Pancreas (tissue), 10 donors: ENCODE results near the gene PSMD13. TPM values are rescaled to one million over a fixed set of nuclear protein-coding genes. Genes with fewer than 3 reads are reported as not detected.
A peak's percentile ranks its signal among the peaks of the same experiment; 100 is the strongest.

Source experiments
- ATAC-seq, 4 donors: fragments of 200-7000 bp; cut with Tn5 transposase; one replicate each; pipeline versions ENCODE4 v1.8.0 to v1.9.1; 2020; ENCODE audit warnings: mild to moderate bottlenecking in 4 of 4, moderate library complexity in 4 of 4
- DNase-seq, 6 donors: peaks; one replicate each; pipeline ENCODE4 v3.0.0-alpha.2; 2020
- FAIRE-seq: peaks from 2 replicates; lab custom pipeline; 2012; peaks lifted over from hg19 to GRCh38; lab: Jason Lieb, UNC
- H3K27ac ChIP-seq, 4 donors: fragments of 200-600 bp; sonication (generic); 1 replicate in 3 of 4; 2 replicates in 1 of 4; pipeline versions ENCODE4 v1.5.0 to v1.8.0; 2020
- H3K27me3 ChIP-seq, 4 donors: fragments of 200-600 bp; one replicate each; pipeline ENCODE4 v1.8.0; 2021
- H3K36me3 ChIP-seq, 3 donors: fragments of 200-600 bp; sonication (generic) in 1 of 3; one replicate each; pipeline versions ENCODE4 v1.5.0 to v1.8.0; 2020 to 2021
- H3K4me1 ChIP-seq, 3 donors: fragments of 200-600 bp; one replicate each; pipeline ENCODE4 v1.8.0; 2021
- H3K4me3 ChIP-seq, 4 donors: fragments of 200-600 bp; sonication (generic) in 2 of 4; one replicate each; pipeline versions ENCODE4 v1.5.0 to v1.8.0; 2020 to 2021
- H3K9me3 ChIP-seq, 4 donors: fragments of 200-600 bp; one replicate each; pipeline ENCODE4 v1.8.0; 2021
- WGBS, 2 donors: extraction: QIAGEN DNeasy Blood & Tissue Kit; methylation state at CpG; one replicate each; pipeline ENCODE4 v1.1.7; 2013; 5-methylcytosine and 5-hydroxymethylcytosine counted together
- intact Hi-C, 3 donors: fragments of 100-400 bp; cut with DNase I; formaldehyde crosslinking; loops; one replicate each; pipeline versions ENCODE4 v1.11.1 to v1.14.2; 2022
- polyA plus RNA-seq, 2 donors: library from polyadenylated mRNA; stranded (reverse); fragments of 200-250 nt; gene quantifications; one replicate each; pipeline ENCODE4 v1.2.3, GENCODE V29; 2013
- total RNA-seq, 6 donors: library from RNA; stranded (reverse); fragmentation: NEBNext Ultra II Directional in 4 of 6; extraction: Animal tissue kit (Norgen Biotek cat#: 25700) in 4 of 6; gene quantifications; one replicate each; pipeline versions ENCODE4 v1.2.1 to v1.2.4, GENCODE V29; 2021 to 2023
- TF ChIP-seq, protein P1 (sequence below), 4 donors: fragments of 200-600 bp; sonication (generic) in 3 of 4; IDR thresholded peaks; one replicate each; pipeline versions ENCODE4 v1.5.0 to v1.8.0; 2021; ENCODE audit warnings: antibody characterized with exemption in 4 of 4
- donor health status: healthy with polysubstance abuse.
- donor health status: DM: no; HTN: no; CAD: no; lungs with moderate emphysema.
- donor health status: DM: no; HTN: no; CAD: no.
- donor health status: control.
- donor health status: control.
- donor health status: Bipolar disorder and iron deficiency.
- donor health status: DM: yes; HTN: yes; CAD: no.
- donor health status: DM: no; HTN: no; CAD: no.
- donor health status: DM: no; HTN: no; CAD: no.
- donor health status: DM: yes; HTN: yes; CAD: no.

Gene PSMD13
- total and polyA plus RNA-seq, 8 donors = 35.5 to 118 (median 47.0) TPM

DNA sequence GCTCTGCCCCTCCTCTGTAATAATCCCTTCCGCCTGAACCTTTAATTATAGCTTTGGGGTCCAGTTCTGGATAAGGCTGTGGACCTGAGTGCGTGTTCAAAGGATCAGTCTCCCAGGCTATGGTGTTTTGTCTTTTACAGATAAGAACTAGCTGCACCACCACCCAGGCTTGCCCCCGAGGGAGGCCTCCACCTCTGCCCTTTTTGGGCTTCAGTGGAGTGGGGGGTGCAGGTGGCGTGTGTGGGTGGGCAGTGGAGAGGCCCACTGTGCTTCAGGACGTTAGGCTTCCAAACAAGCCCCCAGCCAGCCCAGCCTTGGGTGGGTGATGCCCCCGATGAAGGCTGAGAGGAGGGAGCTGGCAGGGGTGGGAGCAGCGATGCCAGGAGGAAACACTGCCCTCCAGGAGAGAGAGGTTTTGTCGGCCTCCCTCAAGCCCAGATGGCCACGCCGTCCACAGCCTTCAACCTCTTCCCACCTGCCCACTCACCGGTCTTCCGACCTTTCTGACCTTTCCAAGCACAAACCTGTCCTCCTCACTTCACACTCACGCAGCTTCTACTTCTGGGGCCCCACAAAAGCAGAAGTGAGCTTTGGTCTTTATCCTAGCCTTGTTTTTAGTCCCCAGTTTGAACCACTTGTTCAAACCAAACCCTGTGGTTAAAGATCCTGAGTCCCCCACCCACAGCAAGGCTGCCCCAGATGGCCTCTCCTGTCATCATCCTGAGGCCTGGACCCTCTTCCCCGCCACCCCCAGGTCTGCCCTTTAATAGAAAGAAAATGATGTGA, 20.4 kb downstream of the PSMD13 start:
- H3K36me3 ChIP-seq = peaks cover 0 to 7% (median 0%) of the 10 kb centered on the region in 3 donors
- ATAC-seq = no peak
- no peak overlapping the region for H3K27ac ChIP-seq
- H3K9me3 ChIP-seq = no peaks in the 10 kb centered on the region
- TF ChIP-seq, protein P1, sequence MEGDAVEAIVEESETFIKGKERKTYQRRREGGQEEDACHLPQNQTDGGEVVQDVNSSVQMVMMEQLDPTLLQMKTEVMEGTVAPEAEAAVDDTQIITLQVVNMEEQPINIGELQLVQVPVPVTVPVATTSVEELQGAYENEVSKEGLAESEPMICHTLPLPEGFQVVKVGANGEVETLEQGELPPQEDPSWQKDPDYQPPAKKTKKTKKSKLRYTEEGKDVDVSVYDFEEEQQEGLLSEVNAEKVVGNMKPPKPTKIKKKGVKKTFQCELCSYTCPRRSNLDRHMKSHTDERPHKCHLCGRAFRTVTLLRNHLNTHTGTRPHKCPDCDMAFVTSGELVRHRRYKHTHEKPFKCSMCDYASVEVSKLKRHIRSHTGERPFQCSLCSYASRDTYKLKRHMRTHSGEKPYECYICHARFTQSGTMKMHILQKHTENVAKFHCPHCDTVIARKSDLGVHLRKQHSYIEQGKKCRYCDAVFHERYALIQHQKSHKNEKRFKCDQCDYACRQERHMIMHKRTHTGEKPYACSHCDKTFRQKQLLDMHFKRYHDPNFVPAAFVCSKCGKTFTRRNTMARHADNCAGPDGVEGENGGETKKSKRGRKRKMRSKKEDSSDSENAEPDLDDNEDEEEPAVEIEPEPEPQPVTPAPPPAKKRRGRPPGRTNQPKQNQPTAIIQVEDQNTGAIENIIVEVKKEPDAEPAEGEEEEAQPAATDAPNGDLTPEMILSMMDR (IDR thresholded peaks at IDR 0.05) = no peak
- no peaks in the 10 kb centered on the region for H3K4me1 ChIP-seq
- H3K27me3 ChIP-seq = no peaks in the 10 kb centered on the region
- H3K4me3 ChIP-seq = no peak overlapping the region
- 70 to 73% methylated on average over 14 of the region's 14 CpGs for WGBS, 2 donors
- DNase-seq = no peak
- intact Hi-C loops = no loop called here
- FAIRE-seq = no peak

DNA sequence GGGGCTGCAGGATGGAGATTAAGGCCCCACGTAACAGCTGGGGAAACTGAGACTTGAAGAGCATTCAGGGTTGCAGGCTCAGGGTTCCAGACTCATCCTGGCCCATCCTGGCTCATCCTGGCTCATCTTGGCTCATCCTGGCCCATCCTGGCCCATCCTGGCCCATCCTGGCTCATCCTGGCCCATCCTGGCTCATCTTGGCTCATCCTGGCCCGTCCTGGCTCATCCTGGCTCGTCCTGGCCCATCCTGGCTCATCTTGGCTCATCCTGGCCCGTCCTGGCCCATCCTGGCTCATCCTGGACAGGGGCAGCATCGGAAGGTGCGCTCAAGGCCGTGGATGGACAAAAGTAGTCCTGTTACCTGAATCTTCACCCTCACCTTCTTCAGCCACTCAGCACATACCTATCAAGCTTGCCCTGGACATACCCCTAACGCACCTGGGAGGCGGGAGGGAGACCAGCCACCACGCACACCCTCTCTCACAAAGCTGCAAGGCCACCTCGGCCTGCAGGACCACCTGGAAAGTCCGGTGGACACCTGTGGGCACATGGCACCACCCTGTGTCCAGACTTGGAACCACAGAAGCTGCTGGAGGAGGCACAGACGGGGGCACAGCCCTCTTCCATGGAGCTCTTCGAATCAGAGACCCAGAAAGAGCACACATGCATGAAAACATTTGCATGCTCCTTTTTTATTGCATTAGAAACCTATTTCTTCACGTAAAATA, 21.2 kb downstream of the PSMD13 start:
- no peak for FAIRE-seq
- H3K4me1 ChIP-seq = no peaks in the 10 kb centered on the region
- H3K4me3 ChIP-seq = no peak overlapping the region
- H3K27ac ChIP-seq = no peak overlapping the region
- peak in 2 of 4 donors; percentile 27 to 40 for ATAC-seq
- no peaks in the 10 kb centered on the region for H3K36me3 ChIP-seq
- TF ChIP-seq, protein P1 (IDR thresholded peaks at IDR 0.05) = no peak
- intact Hi-C loops = no loop called here
- no peaks in the 10 kb centered on the region for H3K27me3 ChIP-seq
- 43 to 56% methylated on average over 15 of the region's 15 CpGs for WGBS, 2 donors
- no peaks in the 10 kb centered on the region for H3K9me3 ChIP-seq
- DNase-seq = no peak

DNA sequence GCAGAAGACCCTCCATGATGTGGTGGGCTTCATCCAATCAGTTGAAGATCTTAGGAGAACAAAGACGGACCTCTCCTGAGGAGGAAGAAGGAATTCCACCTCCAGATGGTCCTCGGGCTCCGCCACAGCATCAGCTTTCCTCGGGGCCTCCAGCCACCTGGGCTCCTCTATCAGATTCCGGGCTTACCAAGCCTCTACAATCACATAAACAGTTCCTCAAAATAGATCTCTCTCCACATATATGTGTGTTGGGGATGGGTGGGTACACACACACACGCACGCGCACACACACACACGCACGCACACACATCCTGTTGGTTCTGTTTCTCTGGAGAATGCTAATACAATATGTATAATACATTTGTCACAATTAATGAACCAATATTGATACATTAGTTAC, 22.6 kb downstream of the PSMD13 start:
- Histone ChIP-seq H3K4me1 (no peaks in the 10 kb centered on the region), H3K9me3 (no peaks in the 10 kb centered on the region), H3K36me3 (no peaks in the 10 kb centered on the region), H3K27ac (no peak overlapping the region), H3K27me3 (no peaks in the 10 kb centered on the region), H3K4me3 (no peak overlapping the region)
- FAIRE-seq = no peak
- TF ChIP-seq, protein P1 (IDR thresholded peaks at IDR 0.05) = no peak
- ATAC-seq = no peak
- intact Hi-C loops = no loop called here
- WGBS, 2 donors = 70 to 71% methylated on average over 10 of the region's 10 CpGs
- no peak for DNase-seq

DNA sequence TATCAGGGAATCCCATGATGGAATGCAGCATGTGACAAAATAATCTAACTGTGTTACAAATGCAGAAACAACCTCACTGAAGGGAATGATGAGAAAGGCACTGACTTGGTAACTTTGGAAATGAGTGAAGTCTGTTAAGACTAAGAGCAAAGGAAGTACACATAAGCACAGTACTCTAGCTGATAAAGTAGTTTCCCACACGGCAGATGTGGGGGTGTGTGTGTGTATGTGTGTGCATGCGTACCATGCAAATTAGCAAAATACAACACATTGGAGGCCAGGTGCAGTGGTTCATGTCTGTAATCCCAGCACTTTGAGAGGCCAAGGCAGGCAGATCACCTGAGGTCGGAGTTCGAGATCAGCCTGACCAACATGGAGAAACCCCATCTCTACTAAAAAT, 24.8 kb downstream of the PSMD13 start:
- FAIRE-seq = no peak

More for the DNA sequence above, 24.8 kb downstream of the PSMD13 start:
- Histone ChIP-seq H3K9me3 (no peaks in the 10 kb centered on the region), H3K27ac (no peak overlapping the region), H3K4me1 (no peaks in the 10 kb centered on the region), H3K36me3 (no peaks in the 10 kb centered on the region), H3K4me3 (no peak overlapping the region), H3K27me3 (no peaks in the 10 kb centered on the region)
- intact Hi-C loops = no loop called here
- TF ChIP-seq, protein P1 (IDR thresholded peaks at IDR 0.05) = no peak
- ATAC-seq (no peak), DNase-seq (no peak)
- 85 to 86% methylated on average over 4 of the region's 4 CpGs for WGBS, 2 donors
